HG03064 (cell line): ENCODE data around the gene LRRC71.

ENCODE experiments used
- ATAC-seq: cut with Tn5 transposase; IDR thresholded peaks from one replicate; pipeline ENCODE4 v1.9.1; 2021; ENCODE audit warnings: low read depth; ENCODE audit not compliant: unreplicated experiment

Gene LRRC71

GRCh38 chr1:156975084-156975483, 54.7 kb downstream of the LRRC71 start:
- ATAC-seq, result no peak

- no peak for ATAC-seq
Measured at GRCh38 chr1:156980551-156980950, 60.1 kb downstream of the LRRC71 start.
